Neural cell (in vitro differentiated cells): Measurements from ENCODE around the gene HIRIP3.

Experiments
- CTCF ChIP-seq: fragments of 450-650 bp; IDR thresholded peaks from 2 replicates; pipeline ENCODE4 v1.5.1; 2014; ENCODE audit warnings: antibody characterized with exemption, mild to moderate bottlenecking, moderate library complexity; ENCODE audit not compliant: poor library complexity, severe bottlenecking
- EZH2 ChIP-seq: fragments of 200-600, 300-800 bp; shearing (Covaris generic), sonication (generic); IDR thresholded peaks from 2 replicates; pipeline ENCODE4 v1.6.1; 2014; ENCODE audit warnings: antibody characterized with exemption, low read length, borderline replicate concordance, mild to moderate bottlenecking; ENCODE audit not compliant: insufficient read depth, poor library complexity, severe bottlenecking
- POLR2AphosphoS5 ChIP-seq: IDR thresholded peaks from 2 replicates; pipeline ENCODE4 v1.6.1; 2012
- RAD21 ChIP-seq: fragments of 450-650 bp; conservative IDR thresholded peaks from 2 replicates; pipeline ENCODE4 v1.6.1; 2014; ENCODE audit warnings: antibody characterized with exemption, mild to moderate bottlenecking, moderate library complexity
- REST ChIP-seq: IDR thresholded peaks from 2 replicates; pipeline ENCODE4 v1.6.1; 2012; ENCODE audit warnings: borderline replicate concordance
- SMC3 ChIP-seq: fragments of 450-650 bp; conservative IDR thresholded peaks from 2 replicates; pipeline ENCODE4 v1.6.1; 2014; ENCODE audit warnings: antibody characterized with exemption, mild to moderate bottlenecking, moderate library complexity; ENCODE audit not compliant: poor library complexity
- TAF1 ChIP-seq: IDR thresholded peaks from 2 replicates; pipeline ENCODE4 v1.6.1; 2012; ENCODE audit warnings: low read depth

GRCh38 chr16:29984764-29985147 is 10.7 kb downstream of the HIRIP3 start:
- no peak for TF ChIP-seq CTCF
- TF ChIP-seq TAF1: no peak
- no peak for TF ChIP-seq SMC3
- TF ChIP-seq EZH2: no peak
- no peak for TF ChIP-seq POLR2AphosphoS5
- no peak for TF ChIP-seq RAD21
- TF ChIP-seq REST: no peak
